Measurements from ENCODE around the gene KMT5B. TPM values are rescaled to one million over a fixed set of nuclear protein-coding genes. Genes with fewer than 3 reads are reported as not detected.

Gene KMT5B
- total and polyA plus RNA-seq, 2 experiments from 2014 or later: 26.4 to 31.0 TPM

- Histone ChIP-seq H3K27me3 (ENCODE audit: insufficient read depth) (no peaks in the 10 kb centered on the region), H3K27ac (ENCODE audit: low read depth) (peak overlapping the region; percentile 41; the same call in 1 of the 2 replicates), H3K79me2 (replicated peaks; ENCODE audit: insufficient read depth) (peaks cover 3% of the 10 kb centered on the region), H4K20me1 (replicated peaks; ENCODE audit: insufficient read depth) (no peaks in the 10 kb centered on the region), H2AFZ (no peak overlapping the region), H3K4me3 (no peak overlapping the region), H3K4me2 (no peak overlapping the region), H3K36me3 (ENCODE audit: insufficient read depth) (peaks cover 8% of the 10 kb centered on the region), H3F3A (replicated peaks; ENCODE audit: low read depth) (0 out of 2 replicates have a peak, but pooled peaks cover 3% of the 10 kb centered on the region), H3K9me2 (ENCODE audit: insufficient read depth) (no peaks in the 10 kb centered on the region), H3K4me1 (ENCODE audit: insufficient read depth) (peaks cover 13% of the 10 kb centered on the region)
- H3K9me3 Mint-ChIP-seq: no peaks in the 10 kb centered on the region
- peaks cover 24% of the 10 kb centered on the region; the same call in 2 of the 3 replicates for H3K4me1 Mint-ChIP-seq
- H3K4me3 Mint-ChIP-seq: no peak overlapping the region
- H3K27ac Mint-ChIP-seq: no peak overlapping the region
- H3K27me3 Mint-ChIP-seq (ENCODE audit: insufficient read depth, low read depth, poor library complexity): peaks cover 2% of the 10 kb centered on the region
- no peak for ATAC-seq
- peaks cover 47% of the 10 kb centered on the region for H3K36me3 Mint-ChIP-seq (ENCODE audit: low read depth)
- DNase-seq (ENCODE audit: low spot score): no peak
- TF ChIP-seq REST (IDR thresholded peaks at IDR 0.05; ENCODE audit: unreplicated experiment) (no peak), CREB1 (CRISPR knock-in tag; IDR thresholded peaks at IDR 0.05; ENCODE audit: low read depth) (no peak), EZH2 (IDR thresholded peaks at IDR 0.05; ENCODE audit: low read depth, unreplicated experiment) (no peak), JUNB (IDR thresholded peaks at IDR 0.05; ENCODE audit: unreplicated experiment) (no peak), NANOG (IDR thresholded peaks at IDR 0.05; ENCODE audit: borderline replicate concordance) (no peak), ZNF331 (CRISPR knock-in tag; IDR thresholded peaks at IDR 0.05; ENCODE audit: low read depth) (no peak), POLR2AphosphoS5 (IDR thresholded peaks at IDR 0.05; ENCODE audit: low read depth) (no peak), ETS1 (IDR thresholded peaks at IDR 0.05) (no peak), EZH2phosphoT487 (IDR thresholded peaks at IDR 0.05; ENCODE audit: unreplicated experiment) (no peak)
- TF ChIP-seq, protein P1, sequence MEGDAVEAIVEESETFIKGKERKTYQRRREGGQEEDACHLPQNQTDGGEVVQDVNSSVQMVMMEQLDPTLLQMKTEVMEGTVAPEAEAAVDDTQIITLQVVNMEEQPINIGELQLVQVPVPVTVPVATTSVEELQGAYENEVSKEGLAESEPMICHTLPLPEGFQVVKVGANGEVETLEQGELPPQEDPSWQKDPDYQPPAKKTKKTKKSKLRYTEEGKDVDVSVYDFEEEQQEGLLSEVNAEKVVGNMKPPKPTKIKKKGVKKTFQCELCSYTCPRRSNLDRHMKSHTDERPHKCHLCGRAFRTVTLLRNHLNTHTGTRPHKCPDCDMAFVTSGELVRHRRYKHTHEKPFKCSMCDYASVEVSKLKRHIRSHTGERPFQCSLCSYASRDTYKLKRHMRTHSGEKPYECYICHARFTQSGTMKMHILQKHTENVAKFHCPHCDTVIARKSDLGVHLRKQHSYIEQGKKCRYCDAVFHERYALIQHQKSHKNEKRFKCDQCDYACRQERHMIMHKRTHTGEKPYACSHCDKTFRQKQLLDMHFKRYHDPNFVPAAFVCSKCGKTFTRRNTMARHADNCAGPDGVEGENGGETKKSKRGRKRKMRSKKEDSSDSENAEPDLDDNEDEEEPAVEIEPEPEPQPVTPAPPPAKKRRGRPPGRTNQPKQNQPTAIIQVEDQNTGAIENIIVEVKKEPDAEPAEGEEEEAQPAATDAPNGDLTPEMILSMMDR (conservative IDR thresholded peaks at IDR 0.05; ENCODE audit: low read depth in 2 of 2): no peak
Measured at GRCh38 chr11:68181719-68182451, 31.2 kb downstream of the KMT5B start.
